ENCODE measurements around the gene PAX7. TPM values are rescaled to one million over a fixed set of nuclear protein-coding genes. Genes with fewer than 3 reads are reported as not detected.

The PAX7 gene
- total RNA-seq, 3 donors from 2014 or later (not counting 1 experiment from before 2014, with no cell fraction given) = not detected

GRCh38 chr1:18644013-18644399, 13.4 kb downstream of the PAX7 start:
- Histone ChIP-seq H3K4me1 (ENCODE audit: control insufficient read depth, insufficient read depth, low read length) (no peaks in the 10 kb centered on the region), H3K27ac (ENCODE audit: low read length) (no peak overlapping the region), H3K27me3 (ENCODE audit: control insufficient read depth, insufficient read depth, low read length) (peaks cover 41% of the 10 kb centered on the region), H3K9me3 (ENCODE audit: control insufficient read depth, insufficient read depth, low read length) (no peaks in the 10 kb centered on the region), H3K4me3 (ENCODE audit: low read length) (no peak overlapping the region), H3K36me3 (ENCODE audit: control insufficient read depth, insufficient read depth, low read length) (no peaks in the 10 kb centered on the region)
- no peak overlapping the region for H3K4me3 Mint-ChIP-seq
- TF ChIP-seq CTCF (IDR thresholded peaks at IDR 0.05) = no peak
- no peaks in the 10 kb centered on the region for H3K9me3 Mint-ChIP-seq
- 7% methylated on average over 22 of the region's 22 CpGs for WGBS (ENCODE audit: insufficient coverage)
- H3K4me1 Mint-ChIP-seq = peaks cover 6 to 8% of the 10 kb centered on the region in 2 donors
- ATAC-seq = no peak
- peaks cover 70 to 78% of the 10 kb centered on the region in 2 donors for H3K27me3 Mint-ChIP-seq (ENCODE audit: low read depth in 2 of 2)
- DNase-seq = no peak
- intact Hi-C loops (cut with micrococcal nuclease) = no loop called here
- peaks cover 7% of the 10 kb centered on the region for H3K36me3 Mint-ChIP-seq
- H3K27ac Mint-ChIP-seq = no peak overlapping the region

- 0% methylated on average over 2 of the region's 5 CpGs for WGBS (ENCODE audit: insufficient coverage)
- Histone ChIP-seq H3K27me3 (ENCODE audit: control insufficient read depth, insufficient read depth, low read length) (peaks cover 41% of the 10 kb centered on the region), H3K4me1 (ENCODE audit: control insufficient read depth, insufficient read depth, low read length) (no peaks in the 10 kb centered on the region), H3K4me3 (ENCODE audit: low read length) (no peak overlapping the region), H3K9me3 (ENCODE audit: control insufficient read depth, insufficient read depth, low read length) (no peaks in the 10 kb centered on the region), H3K27ac (ENCODE audit: low read length) (no peak overlapping the region), H3K36me3 (ENCODE audit: control insufficient read depth, insufficient read depth, low read length) (no peaks in the 10 kb centered on the region)
- ATAC-seq (no peak), DNase-seq (no peak)
- Mint-ChIP-seq H3K36me3 (peaks cover 5% of the 10 kb centered on the region), H3K4me1 (peaks cover 6 to 8% of the 10 kb centered on the region in 2 donors), H3K9me3 (no peaks in the 10 kb centered on the region), H3K27ac (no peak overlapping the region), H3K4me3 (no peak overlapping the region), H3K27me3 (ENCODE audit: low read depth in 2 of 2) (peaks cover 69 to 78% of the 10 kb centered on the region in 2 donors)
- intact Hi-C loops (cut with micrococcal nuclease) = no loop called here
- no peak for TF ChIP-seq CTCF (IDR thresholded peaks at IDR 0.05)
Observed at GRCh38 chr1:18644446-18644845, 13.8 kb downstream of the PAX7 start.

GRCh38 chr1:18644973-18645746, 14.5 kb downstream of the PAX7 start:
- H3K9me3 Mint-ChIP-seq = no peaks in the 10 kb centered on the region
- H3K36me3 Mint-ChIP-seq = no peaks in the 10 kb centered on the region
- DNase-seq (peak in 1 of 2 donors; percentile 45), ATAC-seq (no peak)
- peaks cover 68 to 77% of the 10 kb centered on the region in 2 donors for H3K27me3 Mint-ChIP-seq (ENCODE audit: low read depth in 2 of 2)
- 5% methylated on average over 46 of the region's 46 CpGs for WGBS (ENCODE audit: insufficient coverage)
- H3K27me3 ChIP-seq (ENCODE audit: control insufficient read depth, insufficient read depth, low read length) = peaks cover 42% of the 10 kb centered on the region
- H3K27ac ChIP-seq (ENCODE audit: low read length) = no peak overlapping the region
- H3K4me3 ChIP-seq (ENCODE audit: low read length) = no peak overlapping the region
- H3K9me3 ChIP-seq (ENCODE audit: control insufficient read depth, insufficient read depth, low read length) = no peaks in the 10 kb centered on the region
- H3K4me1 ChIP-seq (ENCODE audit: control insufficient read depth, insufficient read depth, low read length) = no peaks in the 10 kb centered on the region
- H3K27ac Mint-ChIP-seq = no peak overlapping the region
- no peak for TF ChIP-seq CTCF (IDR thresholded peaks at IDR 0.05)
- intact Hi-C loops (cut with micrococcal nuclease) = no loop called here
- peaks cover 0 to 8% of the 10 kb centered on the region in 2 donors for H3K4me1 Mint-ChIP-seq
- H3K4me3 Mint-ChIP-seq = no peak overlapping the region
- H3K36me3 ChIP-seq (ENCODE audit: control insufficient read depth, insufficient read depth, low read length) = no peaks in the 10 kb centered on the region

GRCh38 chr1:18645747-18646090, 15.1 kb downstream of the PAX7 start:
- intact Hi-C loops (cut with micrococcal nuclease) = no loop called here
- Mint-ChIP-seq H3K27me3 (ENCODE audit: low read depth in 2 of 2) (peaks cover 68 to 76% of the 10 kb centered on the region in 2 donors), H3K4me1 (peaks cover 0 to 8% of the 10 kb centered on the region in 2 donors), H3K9me3 (no peaks in the 10 kb centered on the region), H3K4me3 (no peak overlapping the region), H3K36me3 (no peaks in the 10 kb centered on the region), H3K27ac (no peak overlapping the region)
- Histone ChIP-seq H3K27me3 (ENCODE audit: control insufficient read depth, insufficient read depth, low read length) (peaks cover 42% of the 10 kb centered on the region), H3K9me3 (ENCODE audit: control insufficient read depth, insufficient read depth, low read length) (no peaks in the 10 kb centered on the region), H3K4me3 (ENCODE audit: low read length) (no peak overlapping the region), H3K4me1 (ENCODE audit: control insufficient read depth, insufficient read depth, low read length) (no peaks in the 10 kb centered on the region), H3K36me3 (ENCODE audit: control insufficient read depth, insufficient read depth, low read length) (no peaks in the 10 kb centered on the region), H3K27ac (ENCODE audit: low read length) (no peak overlapping the region)
- no peak for TF ChIP-seq CTCF (IDR thresholded peaks at IDR 0.05)
- WGBS (ENCODE audit: insufficient coverage) = 9% methylated on average over 8 of the region's 10 CpGs
- ATAC-seq (no peak), DNase-seq (no peak)
